Bone marrow (tissue), 2 donors: ENCODE results near the gene ARF4.
A peak's percentile ranks its signal among the peaks of the same experiment; 100 is the strongest.

ENCODE experiments used
- DNase-seq, 2 donors: peaks; one replicate each; lab custom pipeline; 2025; lab: John Stamatoyannopoulos, UW

The ARF4 gene

GRCh38 chr3:57577801-57578200 lies 19.3 kb downstream of the ARF4 start:
- no peak for DNase-seq

- no peak for DNase-seq
Measured at GRCh38 chr3:57575966-57576626, 21.0 kb downstream of the ARF4 start.

- no peak for DNase-seq
Measured at GRCh38 chr3:57572096-57572495, 25.0 kb downstream of the ARF4 start.

GRCh38 chr3:57570878-57571277 lies 26.3 kb downstream of the ARF4 start:
- DNase-seq = no peak

DNA sequence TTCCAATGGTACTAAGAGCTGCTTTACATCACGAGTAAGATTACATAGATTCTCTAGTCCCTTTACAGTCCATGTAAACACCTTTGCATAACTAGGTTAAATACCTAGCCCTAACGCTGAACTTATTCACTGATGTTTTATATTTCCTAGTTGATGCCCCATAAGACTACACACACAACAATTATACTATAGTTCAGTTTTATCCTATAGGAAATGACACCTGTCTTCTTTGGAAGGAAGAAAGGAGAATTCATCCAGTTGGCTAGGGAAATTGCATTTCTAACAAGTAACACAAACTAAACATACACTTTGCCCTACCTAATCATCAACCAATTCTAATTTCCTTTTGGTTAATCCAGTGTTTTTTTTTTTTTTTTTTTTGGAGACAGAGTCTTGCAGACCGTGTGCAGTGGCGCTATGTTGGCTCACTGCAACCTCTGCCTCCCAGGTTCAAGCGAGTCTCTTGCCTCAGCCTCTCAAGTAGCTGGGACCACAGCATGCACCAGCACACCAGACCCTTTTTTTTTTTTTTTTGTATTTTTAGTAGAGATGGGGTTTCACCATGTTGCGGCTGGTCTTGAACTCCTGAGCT lies 27.2 kb downstream of the ARF4 start:
- DNase-seq = no peak

GRCh38 chr3:57559526-57559925 lies 37.6 kb downstream of the ARF4 start:
- DNase-seq = no peak

DNA sequence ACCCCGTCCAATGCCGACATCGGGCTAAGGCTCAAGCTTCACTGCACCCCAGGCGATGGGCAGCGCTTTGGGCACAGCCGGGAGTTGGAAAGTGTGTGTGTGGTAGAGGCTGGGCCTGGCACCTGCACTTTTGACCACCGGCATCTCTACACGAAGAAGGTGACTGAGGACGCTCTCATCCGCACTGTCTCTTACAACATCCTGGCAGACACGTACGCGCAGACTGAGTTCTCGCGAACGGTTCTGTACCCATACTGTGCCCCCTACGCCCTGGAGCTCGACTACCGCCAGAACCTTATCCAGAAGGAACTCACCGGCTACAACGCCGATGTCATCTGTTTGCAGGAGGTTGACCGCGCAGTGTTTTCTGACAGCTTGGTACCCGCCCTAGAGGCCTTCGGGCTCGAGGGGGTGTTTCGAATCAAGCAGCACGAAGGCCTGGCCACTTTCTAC lies 40.0 kb downstream of the ARF4 start:
- peak in 1 of 2 donors; percentile 27 for DNase-seq

DNA sequence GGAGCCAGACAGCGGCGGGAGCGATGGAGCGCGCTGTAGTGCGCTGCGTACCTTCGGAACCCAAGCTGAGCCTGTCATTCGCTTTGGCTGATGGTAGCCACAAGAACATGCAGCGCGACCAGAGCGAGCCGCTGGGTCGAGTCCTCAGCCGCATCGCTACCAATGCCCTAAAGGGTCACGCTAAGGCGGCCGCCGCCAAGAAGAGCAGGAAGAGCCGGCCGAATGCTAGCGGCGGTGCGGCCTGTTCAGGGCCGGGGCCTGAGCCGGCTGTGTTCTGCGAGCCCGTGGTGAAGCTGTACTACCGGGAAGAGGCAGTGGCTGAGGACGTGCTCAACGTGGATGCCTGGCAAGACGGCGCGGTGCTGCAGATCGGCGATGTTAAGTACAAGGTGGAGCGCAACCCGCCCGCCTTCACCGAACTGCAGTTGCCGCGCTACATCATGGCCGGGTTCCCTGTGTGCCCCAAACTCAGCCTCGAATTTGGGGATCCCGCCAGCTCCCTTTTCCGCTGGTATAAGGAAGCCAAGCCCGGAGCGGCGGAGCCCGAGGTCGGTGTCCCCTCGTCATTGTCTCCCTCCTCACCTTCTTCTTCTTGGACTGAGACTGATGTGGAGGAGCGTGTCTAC lies 40.6 kb downstream of the ARF4 start:
- peak in 1 of 2 donors; percentile 3 for DNase-seq

DNA sequence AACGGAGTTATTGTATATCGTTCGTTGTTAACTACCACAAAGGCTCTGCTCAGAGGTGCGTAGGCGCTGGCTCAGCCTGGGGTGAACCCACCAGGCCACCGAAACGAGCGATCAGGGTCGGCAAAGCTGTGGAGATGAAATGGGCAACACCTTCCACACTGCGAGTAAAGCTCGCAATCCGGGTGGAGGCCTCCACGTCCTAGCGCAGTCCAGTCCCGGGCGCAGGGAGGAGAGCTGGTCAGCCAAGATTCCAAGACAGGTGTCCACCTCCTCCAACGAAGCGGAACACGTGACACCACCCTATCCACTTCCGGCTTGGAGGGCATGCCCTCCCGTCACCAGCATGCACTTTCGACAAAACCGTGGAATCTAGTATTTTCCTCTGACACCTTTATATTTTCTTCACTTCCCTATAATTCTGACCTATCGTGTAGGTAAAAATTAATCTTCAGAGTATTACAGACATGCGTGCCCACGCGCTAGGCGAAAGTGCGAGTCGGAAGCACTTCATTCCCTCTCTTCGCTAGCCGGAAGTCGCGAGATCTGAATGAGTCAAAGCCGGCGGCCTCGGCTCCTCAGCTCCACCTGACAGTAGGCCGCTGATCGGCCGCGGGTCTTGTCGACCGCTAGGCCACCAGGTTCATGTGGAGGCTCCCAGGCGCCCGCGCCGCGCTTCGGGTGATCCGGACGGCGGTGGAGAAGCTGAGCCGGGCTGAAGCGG lies 41.2 kb downstream of the ARF4 start, which contains the start of gene PDE12:
PDE12 (plus strand) TSS at position 537 of the 721 bp plus-strand sequence; CDS start at position 643, 106 bp downstream.
- peak; percentile 77 to 83 for DNase-seq

DNA sequence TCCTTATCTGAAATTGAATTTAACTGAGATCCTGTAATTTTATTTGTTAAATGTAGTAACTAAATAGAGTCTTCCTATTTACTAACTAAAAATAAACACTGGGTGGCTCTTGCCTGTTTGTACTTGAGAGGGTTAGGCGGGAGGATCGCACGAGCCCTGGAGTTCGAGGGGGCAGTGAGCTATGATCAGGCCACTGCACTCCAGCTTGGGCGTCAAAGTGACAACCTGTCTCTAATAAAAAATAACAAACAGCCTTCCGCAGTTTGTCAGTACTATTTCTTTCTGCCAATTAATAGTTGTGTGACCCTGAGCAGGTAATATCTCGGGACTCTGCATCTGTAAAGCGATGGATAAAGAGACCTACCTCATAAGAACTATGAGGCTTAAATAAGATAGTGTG lies 41.8 kb downstream of the ARF4 start:
- DNase-seq = no peak

DNA sequence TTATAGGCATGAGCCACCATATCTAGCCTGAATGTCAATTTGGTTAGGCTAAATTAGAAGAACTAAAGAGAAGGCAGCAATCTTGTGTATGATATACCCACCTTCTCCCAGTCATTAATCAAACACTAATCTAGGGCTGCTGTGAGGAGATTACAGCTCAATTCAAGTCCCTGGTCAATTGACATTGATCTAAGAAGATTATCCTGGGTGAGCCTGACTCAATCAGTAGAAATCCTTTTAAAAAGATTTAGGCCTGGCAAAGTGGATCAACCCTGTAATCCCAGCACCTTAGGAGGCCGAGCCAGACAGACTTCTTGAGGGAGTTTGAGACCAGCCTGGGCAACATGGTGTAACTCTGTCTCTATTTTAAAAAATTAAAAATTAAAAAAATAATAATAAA lies 50.5 kb downstream of the ARF4 start:
- DNase-seq = no peak

GRCh38 chr3:57545636-57546268 lies 51.4 kb downstream of the ARF4 start:
- DNase-seq = no peak

DNA sequence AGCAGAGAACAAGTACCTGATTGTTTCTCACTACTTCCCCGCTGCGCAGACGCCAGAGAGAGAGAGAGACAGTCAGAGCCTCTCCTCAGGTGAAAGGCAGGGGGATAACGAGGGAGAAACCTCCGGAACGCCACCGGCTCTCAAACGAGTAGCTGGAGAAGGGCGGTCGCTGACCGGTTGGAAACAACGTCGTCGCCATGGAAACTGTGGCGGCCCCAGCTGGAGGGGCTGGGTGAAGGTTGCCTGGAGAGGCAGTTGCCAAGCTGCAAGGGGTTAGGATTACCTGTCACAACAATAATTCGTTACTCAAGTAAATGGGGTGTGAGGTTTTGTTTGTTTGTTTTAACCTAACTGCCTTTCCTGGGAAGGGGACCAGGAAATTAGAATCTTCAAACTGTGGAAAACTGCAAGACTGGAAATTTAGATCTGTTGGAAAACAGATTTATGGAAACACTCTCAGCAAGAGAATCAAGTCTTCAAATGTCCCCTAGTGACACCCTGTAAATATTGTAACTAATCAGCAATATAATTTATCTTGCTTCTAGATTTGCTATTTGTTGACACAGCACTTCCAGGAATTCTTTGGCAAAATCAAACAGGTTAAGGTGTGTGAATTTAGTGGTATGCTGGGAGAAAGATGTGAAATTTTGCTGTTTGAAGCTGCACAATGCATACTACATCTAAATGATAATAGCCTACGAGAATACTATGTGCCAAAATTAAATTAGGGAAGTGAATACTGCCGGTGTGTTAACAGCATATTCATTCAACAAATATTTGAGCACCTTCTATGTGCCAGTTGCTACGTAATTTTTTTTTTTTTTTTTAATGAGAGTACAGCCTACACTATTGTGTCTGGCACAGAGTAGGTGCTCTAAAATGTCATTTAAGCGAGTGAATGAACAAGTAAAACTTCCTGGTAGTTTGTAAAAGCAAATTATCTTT lies 52.7 kb downstream of the ARF4 start, which contains the start of gene DNAH12:
DNAH12 (minus strand) TSS at position 164 of the 945 bp plus-strand sequence. CDS start 1,474 bp downstream, outside the sequence.
- DNase-seq = no peak

- no peak for DNase-seq
Measured at GRCh38 chr3:57538465-57538864, 58.7 kb downstream of the ARF4 start.

DNA sequence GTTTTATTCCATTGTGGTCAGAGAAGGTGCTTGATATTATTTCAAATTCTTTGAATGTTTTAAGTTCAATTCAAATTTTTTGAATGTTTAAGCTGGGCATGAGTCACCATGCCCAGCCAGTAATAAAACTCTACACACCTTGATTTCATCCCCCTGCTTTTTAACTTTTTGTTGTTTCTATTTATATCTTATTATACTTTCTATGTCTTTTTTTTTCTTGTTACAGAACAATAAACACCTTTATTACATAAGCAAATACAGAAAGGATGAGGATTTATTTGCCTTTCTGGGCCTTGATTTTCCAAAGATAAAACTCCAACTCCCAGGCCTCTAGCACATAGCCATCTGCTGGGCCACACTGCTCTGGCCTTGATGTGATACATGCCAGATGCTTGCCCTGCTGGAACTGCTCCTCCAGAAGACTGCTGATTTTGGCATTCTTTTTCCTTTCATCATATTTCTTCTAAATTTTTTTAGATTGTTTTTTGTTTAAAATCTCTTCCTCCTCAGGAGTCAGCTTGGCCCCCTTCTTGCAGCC lies 67.0 kb downstream of the ARF4 start:
- DNase-seq = no peak
